ENCODE results near the gene MYO18B. TPM values are rescaled to one million over a fixed set of nuclear protein-coding genes. Genes with fewer than 3 reads are reported as not detected.

MYO18B gene
- polyA plus RNA-seq, 3 donors: not detected

GRCh38 chr22:25933158-25933788 lies 191.3 kb downstream of the MYO18B start:
- intact Hi-C loops (cut with micrococcal nuclease): no loop called here
- Mint-ChIP-seq H3K27me3 (ENCODE audit: low read depth in 3 of 3) (peaks cover 10 to 26% (median 25%) of the 10 kb centered on the region in 3 donors), H3K27ac (no peak overlapping the region), H3K36me3 (no peaks in the 10 kb centered on the region), H3K4me1 (no peaks in the 10 kb centered on the region), H3K4me3 (no peak overlapping the region), H3K9me3 (peaks cover 0 to 7% (median 4%) of the 10 kb centered on the region in 7 donors)
- H3K9me3 ChIP-seq (replicated peaks in 1 of 2; ENCODE audit: control insufficient read depth in 1 of 2, insufficient read depth in 1 of 2, low read length in 2 of 2): no peaks in the 10 kb centered on the region
- H3K9ac ChIP-seq (ENCODE audit: insufficient read depth, low read length, poor library complexity, severe bottlenecking): no peak overlapping the region
- no peak overlapping the region for H3K4me3 ChIP-seq (replicated peaks in 1 of 3; ENCODE audit: low read depth in 2 of 3, low read length in 3 of 3)
- no peak for DNase-seq
- no peak overlapping the region for H3K27ac ChIP-seq (ENCODE audit: low read depth in 1 of 2, low read length in 2 of 2)
- H3K27me3 ChIP-seq (ENCODE audit: control insufficient read depth in 2 of 2, insufficient read depth in 2 of 2, low read length in 2 of 2): no peaks in the 10 kb centered on the region
- TF ChIP-seq, protein P1, sequence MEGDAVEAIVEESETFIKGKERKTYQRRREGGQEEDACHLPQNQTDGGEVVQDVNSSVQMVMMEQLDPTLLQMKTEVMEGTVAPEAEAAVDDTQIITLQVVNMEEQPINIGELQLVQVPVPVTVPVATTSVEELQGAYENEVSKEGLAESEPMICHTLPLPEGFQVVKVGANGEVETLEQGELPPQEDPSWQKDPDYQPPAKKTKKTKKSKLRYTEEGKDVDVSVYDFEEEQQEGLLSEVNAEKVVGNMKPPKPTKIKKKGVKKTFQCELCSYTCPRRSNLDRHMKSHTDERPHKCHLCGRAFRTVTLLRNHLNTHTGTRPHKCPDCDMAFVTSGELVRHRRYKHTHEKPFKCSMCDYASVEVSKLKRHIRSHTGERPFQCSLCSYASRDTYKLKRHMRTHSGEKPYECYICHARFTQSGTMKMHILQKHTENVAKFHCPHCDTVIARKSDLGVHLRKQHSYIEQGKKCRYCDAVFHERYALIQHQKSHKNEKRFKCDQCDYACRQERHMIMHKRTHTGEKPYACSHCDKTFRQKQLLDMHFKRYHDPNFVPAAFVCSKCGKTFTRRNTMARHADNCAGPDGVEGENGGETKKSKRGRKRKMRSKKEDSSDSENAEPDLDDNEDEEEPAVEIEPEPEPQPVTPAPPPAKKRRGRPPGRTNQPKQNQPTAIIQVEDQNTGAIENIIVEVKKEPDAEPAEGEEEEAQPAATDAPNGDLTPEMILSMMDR (IDR thresholded peaks at IDR 0.05): no peak
- WGBS (ENCODE audit: insufficient coverage): no CpG with 5 or more reads among the region's 3 CpGs
- no peak overlapping the region for H3K4me2 ChIP-seq (replicated peaks; ENCODE audit: extremely low read depth, low read length, poor library complexity, severe bottlenecking)
- no peaks in the 10 kb centered on the region for H3K36me3 ChIP-seq (replicated peaks in 1 of 2; ENCODE audit: control insufficient read depth in 1 of 2, insufficient read depth in 2 of 2, low read length in 2 of 2)
- H3K4me1 ChIP-seq (ENCODE audit: control insufficient read depth in 1 of 2, insufficient read depth in 2 of 2, low read length in 2 of 2): no peaks in the 10 kb centered on the region
- no peak overlapping the region for H2AFZ ChIP-seq (ENCODE audit: insufficient read depth, low read depth, low read length, poor library complexity, severe bottlenecking)
- no peaks in the 10 kb centered on the region for H3K79me2 ChIP-seq (ENCODE audit: insufficient read depth, low read length)
- no peaks in the 10 kb centered on the region for H4K20me1 ChIP-seq (ENCODE audit: insufficient read depth, low read length)

GRCh38 chr22:25935266-25936058 lies 193.5 kb downstream of the MYO18B start:
- H3K4me3 ChIP-seq (replicated peaks in 1 of 3; ENCODE audit: low read depth in 2 of 3, low read length in 3 of 3): no peak overlapping the region
- Mint-ChIP-seq H3K4me1 (no peaks in the 10 kb centered on the region), H3K27me3 (ENCODE audit: low read depth in 3 of 3) (peaks cover 9 to 21% (median 19%) of the 10 kb centered on the region in 3 donors), H3K27ac (peak overlapping the region in 1 of 7 donors; percentile 38), H3K9me3 (peaks cover 0 to 7% (median 4%) of the 10 kb centered on the region in 7 donors), H3K4me3 (peak overlapping the region in 1 of 2 donors; percentile 23), H3K36me3 (no peaks in the 10 kb centered on the region)
- no peak for DNase-seq
- no peak overlapping the region for H2AFZ ChIP-seq (ENCODE audit: insufficient read depth, low read depth, low read length, poor library complexity, severe bottlenecking)
- 53% methylated on average over 6 of the region's 7 CpGs for WGBS (ENCODE audit: insufficient coverage)
- TF ChIP-seq, protein P1 (IDR thresholded peaks at IDR 0.05): no peak
- no peaks in the 10 kb centered on the region for H3K79me2 ChIP-seq (ENCODE audit: insufficient read depth, low read length)
- no peak overlapping the region for H3K4me2 ChIP-seq (replicated peaks; ENCODE audit: extremely low read depth, low read length, poor library complexity, severe bottlenecking)
- intact Hi-C loops (cut with micrococcal nuclease): no loop called here
- no peaks in the 10 kb centered on the region for H4K20me1 ChIP-seq (ENCODE audit: insufficient read depth, low read length)
- no peaks in the 10 kb centered on the region for H3K9me3 ChIP-seq (replicated peaks in 1 of 2; ENCODE audit: control insufficient read depth in 1 of 2, insufficient read depth in 1 of 2, low read length in 2 of 2)
- no peak overlapping the region for H3K9ac ChIP-seq (ENCODE audit: insufficient read depth, low read length, poor library complexity, severe bottlenecking)
- H3K27ac ChIP-seq (ENCODE audit: low read depth in 1 of 2, low read length in 2 of 2): no peak overlapping the region
- H3K27me3 ChIP-seq (ENCODE audit: control insufficient read depth in 2 of 2, insufficient read depth in 2 of 2, low read length in 2 of 2): no peaks in the 10 kb centered on the region
- H3K4me1 ChIP-seq (ENCODE audit: control insufficient read depth in 1 of 2, insufficient read depth in 2 of 2, low read length in 2 of 2): no peaks in the 10 kb centered on the region
- no peaks in the 10 kb centered on the region for H3K36me3 ChIP-seq (replicated peaks in 1 of 2; ENCODE audit: control insufficient read depth in 1 of 2, insufficient read depth in 2 of 2, low read length in 2 of 2)
